ENCODE results near the gene LCNL1.
"Not testable (repeated sequence)": the region's sequence is repeated elsewhere in the genome, so short reads cannot be mapped to it uniquely, and the experiment has no call there.

The LCNL1 gene

DNA sequence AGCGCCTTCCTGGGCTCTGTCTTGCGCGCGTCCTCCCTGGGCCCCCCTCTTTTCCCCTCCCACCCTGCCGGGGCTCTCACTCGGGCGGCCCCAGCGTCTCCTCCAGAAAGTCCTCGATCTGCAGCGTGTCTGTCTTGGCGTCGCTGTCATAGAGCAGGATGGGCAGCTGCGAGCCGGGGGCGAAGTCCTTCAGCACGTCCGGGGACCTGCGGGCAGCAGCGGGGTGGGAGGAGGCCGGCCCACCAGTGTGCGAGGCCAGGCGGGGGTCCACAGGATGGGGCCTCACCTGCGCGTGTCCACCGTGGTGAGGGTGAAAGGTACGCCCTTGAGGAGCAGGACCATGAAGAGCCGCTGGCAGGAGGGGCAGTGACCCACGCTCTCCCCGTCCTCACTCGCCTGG, 12.6 kb downstream of the LCNL1 start:
- no peak for DNase-seq

DNA sequence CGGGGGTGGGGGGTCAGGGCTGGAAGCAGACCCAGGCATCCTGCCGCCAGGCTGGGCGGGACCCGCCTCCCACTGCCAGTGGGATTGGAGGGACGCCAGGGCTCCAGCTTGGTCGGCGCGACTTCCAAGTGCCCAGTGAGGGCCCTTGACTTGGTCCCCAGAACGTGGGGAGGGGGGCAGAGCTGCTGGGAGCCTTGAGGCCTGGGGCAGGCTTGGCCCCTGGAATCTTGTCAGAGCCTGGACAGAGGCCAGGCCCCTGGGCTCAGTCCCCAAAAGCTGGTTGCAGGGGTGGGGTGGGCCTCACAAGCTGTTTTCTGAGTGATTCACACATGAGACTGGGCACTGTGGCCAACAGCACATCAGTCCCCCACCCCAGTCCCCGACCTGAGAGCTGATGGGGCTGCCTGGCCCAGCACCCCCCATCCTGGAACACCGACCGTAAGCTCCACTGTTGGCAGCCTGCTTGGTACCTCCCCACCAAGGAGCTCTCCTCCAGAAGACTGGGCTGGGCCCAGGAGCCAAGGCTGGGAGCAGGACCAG, 13.0 kb downstream of the LCNL1 start:
- DNase-seq, result no peak

DNA sequence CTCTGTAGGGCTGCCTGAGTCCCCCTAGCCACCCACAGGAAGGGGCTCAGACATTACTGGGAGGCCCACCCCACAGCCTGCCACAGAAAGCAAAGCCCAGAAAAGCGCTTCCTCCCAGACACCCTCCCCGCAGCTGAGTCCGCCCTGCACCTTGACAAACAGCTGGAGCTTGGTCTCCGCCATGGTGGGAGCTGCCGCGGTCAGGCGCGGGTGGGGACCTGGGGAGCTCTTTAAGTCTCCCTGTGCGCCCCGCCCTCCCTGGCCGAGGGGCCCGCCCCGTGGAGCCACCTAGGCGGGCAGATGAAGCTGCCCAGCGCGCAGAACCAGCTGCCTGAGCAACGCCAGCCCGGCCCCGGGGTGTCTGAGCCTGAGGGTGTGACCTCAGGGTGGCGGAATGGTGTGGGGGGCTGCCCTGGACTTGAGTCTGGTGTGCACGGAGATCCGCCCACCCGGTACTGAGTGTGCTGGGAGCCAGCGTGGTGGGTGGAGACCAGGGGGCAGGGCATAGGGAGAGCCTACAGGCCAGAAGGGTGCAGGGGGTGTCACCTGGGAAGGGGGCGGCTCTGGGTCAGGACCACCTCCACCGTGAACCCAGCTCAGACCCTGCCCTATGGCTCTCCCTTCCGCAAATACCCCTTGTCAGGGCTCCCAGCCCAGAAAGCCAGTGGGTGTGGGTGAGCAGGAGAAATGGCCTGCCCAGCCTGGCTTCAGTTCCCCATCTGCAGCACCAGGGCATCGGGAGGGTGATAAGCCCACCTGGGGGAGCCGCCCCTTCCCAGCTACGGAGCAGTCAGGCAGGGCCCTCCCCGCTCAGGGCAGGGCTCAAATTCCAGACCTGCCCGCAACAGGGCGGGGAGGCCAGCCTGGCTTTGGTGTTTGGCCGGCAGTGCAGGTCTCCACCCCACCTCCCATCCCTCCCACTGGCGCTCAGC, 13.8 kb downstream of the LCNL1 start, which contains the start of gene CLIC3:
CLIC3 (minus strand) TSS at position 208 of the 932 bp plus-strand sequence; CDS start at position 183, 25 bp downstream.
- DNase-seq, result no peak

DNA sequence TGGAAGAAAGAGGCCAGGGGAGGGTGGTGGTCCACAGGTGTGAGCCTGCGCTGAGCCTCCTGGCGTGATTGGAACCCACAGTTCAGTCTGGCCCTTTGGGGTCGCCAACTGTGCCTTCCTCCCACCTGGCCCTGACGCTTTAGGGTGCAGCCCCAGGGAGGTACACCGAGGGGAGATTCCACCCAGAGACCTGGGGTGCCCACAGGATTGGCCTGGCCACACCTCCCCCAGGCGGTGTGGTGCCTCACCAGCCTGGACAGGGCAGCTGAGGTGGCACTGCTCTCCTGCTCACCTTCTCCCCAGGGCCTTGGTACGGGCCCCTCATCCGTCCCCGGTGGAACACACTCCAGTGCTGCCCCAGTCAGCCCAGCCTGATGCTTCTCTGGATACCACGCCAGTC, 14.6 kb downstream of the LCNL1 start:
- DNase-seq, result no peak

DNA sequence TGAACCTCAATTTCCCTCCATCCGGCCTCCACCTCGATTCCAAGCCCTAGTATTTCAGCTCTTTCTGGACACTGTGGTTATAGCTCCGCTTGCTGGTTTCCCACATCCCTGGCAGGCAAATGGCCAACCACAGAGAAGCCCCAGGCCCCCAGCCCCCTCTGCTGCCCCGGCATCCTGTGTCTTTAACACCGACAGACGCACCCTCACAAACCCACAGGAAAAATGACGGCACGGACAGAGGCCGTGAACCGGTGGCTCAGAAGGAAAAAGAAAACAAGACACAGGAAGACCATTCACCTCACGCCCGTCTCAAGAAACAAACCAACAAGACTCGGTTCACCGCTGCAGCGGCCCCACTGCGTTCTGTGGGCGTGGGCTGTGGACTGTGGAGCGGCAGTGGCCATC, 15.0 kb downstream of the LCNL1 start:
- DNase-seq, result no peak

DNA sequence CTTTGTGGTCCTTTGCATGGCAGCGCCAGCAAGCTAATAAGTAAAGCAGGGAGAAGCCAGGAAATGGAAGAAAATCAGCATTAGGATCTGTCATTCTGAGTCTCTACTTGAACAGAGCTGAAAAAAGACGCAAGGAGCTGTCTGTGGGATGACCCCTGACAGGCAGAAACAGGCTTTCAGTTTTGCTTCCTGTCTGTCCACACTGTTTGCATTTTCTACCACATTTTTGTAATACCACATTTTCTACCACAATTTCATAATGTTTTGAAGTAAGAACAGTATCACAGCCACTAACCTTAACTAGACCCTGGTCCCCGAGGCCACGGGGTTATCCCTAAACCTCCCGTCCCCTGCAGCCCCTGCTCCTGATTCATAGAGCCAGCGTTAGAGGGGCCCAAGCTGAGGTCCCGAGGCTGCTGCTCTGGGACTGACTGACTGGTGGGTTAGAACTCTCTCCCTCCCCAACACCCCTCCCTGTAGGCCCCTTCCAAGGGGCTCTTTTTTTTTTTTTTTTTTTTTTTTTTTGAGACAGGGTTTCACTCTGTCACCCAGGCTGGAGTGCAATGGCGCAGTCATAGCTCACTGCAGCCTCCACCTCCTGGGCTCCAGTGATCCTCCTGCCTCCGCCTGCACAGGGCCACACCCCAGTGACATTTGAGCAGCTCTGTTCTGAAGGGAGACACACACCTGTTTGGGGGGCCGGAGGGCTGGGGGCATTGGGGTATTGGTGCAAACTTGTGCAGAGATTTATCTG, 17.6 kb downstream of the LCNL1 start:
- DNase-seq, result no peak

DNA sequence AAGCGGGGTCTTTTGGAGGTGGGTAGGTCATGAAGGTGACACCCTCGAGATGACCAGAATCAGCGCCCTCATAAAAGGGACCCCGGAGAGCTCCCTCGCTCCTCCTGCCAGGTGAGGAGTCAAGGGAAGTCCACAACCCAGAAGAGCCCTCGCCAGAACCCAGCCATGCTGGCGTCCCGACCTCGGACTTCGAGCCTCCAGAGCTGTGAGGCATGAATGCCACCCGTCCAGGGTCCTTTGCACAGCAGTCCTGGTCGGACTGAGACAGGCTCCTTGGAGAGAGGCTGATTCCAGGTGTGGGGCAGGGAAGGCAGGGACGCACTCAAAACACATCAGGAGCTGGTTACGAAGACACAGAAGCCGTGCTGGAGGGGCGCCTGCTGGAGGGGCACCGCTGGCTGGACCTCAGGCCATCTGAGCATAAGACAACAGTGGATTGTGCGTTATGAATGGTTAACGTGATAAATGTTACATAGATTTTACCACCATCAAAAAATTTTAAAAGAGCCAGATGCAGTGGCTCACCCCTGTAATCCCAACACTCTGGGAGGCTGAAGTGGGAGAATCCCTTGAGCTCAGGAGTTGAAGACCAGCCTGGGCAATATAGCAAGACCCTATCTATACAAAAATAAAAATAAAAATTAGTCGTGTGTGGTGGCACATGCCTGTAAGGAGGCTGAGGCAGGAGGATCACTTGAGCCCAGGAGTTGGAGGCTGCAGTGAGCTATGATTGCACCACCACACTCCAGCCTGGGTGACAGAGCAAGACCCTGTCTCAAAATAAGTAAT, 19.3 kb downstream of the LCNL1 start:
- no peak for DNase-seq

DNA sequence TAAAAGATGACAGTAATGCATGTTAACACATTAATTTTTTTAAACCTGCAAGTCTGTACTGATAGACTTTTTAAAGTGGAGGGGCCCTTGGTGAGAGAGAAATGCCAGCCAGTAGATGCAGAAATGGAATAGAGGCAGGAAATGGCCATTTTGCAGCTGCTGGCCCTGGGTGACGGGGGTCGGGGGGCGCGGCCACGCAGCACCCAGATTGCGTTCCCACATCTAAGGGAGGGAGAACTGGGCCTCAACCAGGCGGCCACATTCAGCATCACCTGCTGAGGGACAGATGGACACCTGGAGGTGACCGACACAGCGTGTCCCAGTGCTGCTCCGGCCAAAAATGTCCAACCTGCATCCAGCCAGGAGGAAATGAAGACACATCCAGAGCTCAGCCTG, 19.9 kb downstream of the LCNL1 start:
- no peak for DNase-seq

DNA sequence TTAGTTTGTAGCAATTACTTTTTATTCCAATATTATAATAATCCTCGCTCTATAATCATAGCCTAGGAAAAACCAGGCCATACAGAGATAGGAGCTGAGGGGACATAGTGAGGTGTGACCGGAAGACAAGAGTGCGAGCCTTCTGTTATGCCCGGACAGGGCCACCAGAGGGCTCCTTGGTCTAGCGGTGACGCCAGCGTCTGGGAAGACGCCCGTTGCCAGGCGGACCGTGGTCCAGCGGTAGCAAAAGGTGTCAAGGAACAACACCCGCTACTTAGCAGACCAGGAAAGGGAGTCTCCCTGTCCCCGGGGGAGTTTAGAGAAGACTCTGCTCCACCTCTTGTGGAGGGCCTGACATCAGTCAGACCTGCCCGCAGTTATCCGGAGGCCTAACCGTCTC, 21.5 kb downstream of the LCNL1 start:
- not testable (repeated sequence) for DNase-seq

DNA sequence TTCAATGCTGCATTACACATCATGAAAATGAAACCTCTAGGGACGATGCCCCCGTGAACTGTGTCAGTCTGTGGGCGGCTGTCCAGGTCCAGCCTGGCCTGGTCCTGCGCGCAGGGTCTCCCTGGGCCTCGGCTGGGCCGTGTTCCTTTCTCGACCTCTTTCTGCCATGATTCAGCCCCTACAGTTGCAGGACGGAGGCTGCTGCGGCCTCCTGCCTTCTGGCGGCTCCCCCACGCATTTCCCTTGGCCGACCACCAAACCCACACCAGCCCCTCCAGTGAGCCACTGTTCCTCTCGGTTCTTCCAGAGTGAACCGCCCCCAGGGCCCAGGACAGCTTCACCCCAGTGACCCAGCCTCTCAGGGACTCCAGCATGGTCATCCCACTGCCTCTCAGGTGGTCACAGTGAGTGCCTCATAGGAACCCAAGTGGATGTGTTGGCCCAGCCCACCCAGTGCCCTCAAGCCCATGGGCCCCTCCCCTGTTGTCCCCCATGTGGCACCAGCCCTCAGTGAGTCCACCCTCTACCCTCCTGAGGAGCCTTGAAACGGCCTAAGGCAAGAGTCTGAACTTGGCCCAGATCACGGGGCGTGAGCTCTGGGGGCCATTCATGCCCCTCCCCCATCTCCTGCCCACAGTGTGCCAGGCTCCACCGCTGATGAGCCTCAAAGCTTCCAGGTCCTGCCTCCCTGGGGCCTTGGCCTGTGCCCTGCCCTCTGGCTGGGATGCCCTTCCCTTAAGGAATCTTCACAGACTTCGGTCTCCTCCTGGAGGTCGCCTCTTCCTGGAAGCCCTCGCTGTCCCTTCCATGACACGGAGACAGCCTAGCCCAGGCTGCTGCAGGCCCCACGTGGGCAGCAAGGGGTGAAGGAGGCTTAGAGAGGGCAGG, 23.6 kb downstream of the LCNL1 start:
- no peak for DNase-seq

DNA sequence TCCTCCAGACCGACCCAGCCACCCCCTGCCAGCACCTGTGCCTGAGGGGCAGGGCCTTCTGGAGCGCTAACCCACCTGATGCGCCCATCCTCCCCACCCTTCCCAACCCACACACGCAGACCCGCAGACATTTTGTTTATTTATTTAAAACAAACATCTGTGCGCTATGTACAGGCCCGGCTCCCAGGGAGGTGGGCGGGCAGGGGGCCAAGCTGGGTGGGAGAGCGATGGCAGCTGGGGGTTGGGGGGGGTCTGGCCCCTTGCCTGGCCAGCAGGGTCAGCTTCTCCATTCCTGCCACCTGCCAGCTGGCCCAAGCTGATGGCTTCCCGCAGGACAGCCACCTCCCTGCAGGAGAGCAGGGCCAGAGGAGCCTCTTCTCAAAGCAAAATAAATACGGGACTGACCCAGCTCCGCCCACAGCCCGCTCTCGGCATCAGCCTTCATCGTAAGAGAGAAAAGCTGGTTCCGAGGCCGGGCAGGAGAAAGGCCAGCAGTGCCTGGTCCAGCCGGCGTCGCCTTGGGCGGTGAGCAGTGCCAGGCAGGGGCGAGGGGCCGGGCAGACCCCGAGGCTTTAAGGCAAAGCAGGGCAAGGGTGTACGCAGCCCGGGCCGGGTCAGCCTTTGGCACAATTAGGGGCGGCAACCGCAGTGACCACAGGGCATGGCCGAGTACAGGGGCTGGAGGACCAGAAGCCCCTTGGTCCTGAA, 24.5 kb downstream of the LCNL1 start:
- DNase-seq, result no peak

DNA sequence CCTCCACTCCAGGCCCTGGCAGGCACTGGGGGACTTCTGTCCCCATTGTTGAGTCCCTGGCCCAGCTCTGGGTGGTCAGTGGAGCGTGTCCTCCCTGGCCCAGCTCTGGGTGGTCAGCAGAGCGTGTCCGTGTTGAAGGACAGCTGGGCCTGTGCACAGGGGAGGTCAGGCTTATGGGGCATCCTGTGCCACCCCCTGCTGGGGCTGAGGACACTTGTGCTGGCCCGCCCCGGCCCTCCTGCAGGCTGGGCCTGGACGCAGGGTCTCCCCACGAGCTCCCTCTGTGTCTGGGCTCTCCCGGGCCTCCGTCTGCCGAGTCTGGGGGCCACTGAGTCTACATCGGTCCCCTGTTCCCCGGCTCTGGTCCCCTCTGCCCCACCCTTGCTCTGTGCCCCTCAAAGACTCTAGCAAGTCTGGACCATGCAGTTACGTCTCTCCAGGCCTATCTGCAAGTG, 25.1 kb downstream of the LCNL1 start:
- no peak for DNase-seq

DNA sequence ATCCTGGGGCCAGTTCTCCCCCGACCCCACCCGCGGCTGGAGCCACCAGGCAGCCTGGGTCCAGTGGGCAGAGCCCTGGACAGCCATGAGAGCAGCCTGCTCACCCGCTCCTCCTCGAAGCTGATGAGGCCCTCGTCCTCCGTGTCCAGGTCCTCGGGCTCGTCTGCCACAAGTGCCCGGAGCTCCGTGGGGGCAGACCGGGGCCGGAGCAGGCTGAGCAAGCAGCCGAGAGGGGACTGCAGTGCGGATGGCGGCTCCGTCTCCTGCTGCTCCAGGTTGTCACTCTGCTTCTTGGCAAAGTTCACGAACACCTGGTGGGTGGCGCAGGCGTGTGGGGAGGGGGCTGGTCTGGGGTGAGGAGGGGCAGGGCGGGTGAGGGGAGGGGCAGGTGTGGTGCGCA, 25.5 kb downstream of the LCNL1 start:
- no peak for DNase-seq

DNA sequence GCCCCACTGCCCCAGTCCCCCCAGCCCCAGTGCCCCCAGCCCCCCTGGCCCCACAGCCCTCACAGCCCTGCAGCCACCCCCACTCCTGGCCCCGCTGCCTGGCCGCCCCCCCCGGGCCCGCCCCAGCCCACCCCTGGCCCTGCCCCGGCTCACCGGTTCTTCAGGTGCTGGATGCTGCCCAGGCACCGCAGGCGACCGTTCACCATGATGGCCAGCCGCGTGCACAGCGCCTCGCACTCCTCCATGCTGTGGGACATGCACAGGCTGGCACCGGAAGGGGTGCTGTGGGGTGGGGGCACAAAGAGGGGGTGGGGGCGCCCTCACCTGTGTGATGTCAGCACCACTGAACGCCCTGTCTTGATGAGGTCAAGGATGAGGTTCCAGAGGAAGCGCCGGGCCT, 26.4 kb downstream of the LCNL1 start:
- DNase-seq, result no peak

DNA sequence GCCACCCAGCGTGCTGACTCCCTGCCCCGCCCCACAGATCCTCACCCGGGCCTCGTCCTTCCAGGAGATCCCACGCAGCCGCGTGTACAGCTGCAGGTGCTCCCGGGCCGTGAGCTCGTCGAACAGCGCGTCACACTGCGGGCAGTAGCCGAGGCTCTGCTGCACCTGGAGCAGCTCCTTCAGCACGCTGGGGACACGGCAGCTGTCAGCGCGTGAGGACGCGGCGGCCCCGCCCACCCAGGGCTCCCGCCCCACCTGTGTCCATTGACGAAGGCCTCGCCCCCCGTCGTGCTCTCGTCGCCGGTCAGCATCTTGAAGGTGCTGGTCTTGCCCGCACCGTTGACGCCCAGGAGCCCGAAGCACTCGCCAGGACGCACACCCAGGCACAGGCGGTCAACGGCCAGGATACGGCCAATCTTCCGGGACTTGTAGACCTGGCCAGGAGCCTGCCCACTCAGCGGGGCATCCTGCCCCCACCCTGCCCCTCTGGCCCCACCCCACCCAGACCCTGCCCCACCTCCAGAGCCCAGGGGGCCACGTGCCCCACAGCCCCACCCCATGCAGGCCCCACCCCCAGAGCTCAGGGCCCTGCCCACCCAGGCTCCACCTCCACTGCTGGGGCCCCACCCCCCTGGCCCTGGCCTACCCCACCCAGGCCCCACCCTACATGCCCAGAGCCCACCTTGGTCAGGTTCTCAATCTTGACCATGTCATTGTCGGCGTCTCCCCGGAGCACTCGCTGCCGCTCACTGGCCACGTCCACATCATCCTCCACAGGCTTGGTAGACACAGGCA, 27.3 kb downstream of the LCNL1 start:
- no peak for DNase-seq

DNA sequence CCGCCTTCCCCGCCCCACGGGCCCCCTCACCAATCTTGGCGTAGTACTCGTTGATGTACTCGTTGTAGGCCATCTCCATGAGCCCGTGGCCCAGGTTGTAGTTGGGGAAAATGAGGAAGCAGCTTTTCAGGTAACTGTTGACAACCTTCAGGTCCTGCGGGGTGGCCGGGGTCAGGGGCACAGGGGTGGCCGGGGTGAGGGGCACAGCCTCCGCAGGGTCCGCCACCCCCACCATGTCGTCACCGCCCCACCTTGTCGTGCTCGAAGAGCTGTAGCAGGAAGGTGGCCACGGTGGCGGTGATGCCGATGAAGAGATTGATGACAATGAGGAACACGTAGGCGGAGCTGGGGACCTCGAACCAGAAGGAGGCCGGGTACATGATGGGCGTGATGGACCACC, 28.4 kb downstream of the LCNL1 start:
- DNase-seq, result no peak

DNA sequence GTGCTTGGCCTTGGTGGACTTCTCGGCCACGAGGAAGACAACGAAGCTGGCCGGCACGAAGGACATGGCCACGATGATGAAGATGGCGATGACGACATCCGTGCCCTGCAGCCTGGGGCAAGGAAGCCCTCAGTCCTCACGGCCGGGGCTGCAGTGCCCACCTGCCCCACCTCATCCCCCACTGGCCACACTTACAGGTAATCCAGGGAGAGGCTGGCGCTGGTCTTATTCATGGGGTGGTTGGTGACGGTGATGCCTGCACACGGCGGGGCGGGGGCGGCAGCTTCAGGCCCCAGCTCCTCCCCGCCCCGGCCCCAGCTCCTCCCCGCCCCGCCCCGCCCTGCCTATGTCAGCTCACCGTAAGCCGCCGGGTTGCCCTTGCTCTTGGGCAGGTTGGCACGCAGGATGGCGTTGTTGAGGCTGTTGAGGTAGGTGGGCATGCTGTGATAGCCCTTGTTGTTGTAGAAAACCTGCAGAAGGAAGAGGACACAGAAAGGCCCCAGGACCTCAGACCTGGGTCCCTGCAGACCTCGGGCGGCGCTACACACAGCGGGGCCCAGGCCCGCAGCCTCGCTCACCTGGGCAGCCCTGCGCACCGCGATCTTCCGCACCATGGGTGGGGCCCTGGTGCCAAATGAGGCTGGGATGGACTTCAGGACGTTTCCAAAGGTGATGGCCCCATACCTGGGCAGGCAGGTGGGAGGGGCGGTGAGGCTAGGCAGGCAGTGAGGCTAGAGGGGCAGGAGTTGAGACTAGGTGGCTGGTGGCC, 29.3 kb downstream of the LCNL1 start:
- no peak for DNase-seq

DNA sequence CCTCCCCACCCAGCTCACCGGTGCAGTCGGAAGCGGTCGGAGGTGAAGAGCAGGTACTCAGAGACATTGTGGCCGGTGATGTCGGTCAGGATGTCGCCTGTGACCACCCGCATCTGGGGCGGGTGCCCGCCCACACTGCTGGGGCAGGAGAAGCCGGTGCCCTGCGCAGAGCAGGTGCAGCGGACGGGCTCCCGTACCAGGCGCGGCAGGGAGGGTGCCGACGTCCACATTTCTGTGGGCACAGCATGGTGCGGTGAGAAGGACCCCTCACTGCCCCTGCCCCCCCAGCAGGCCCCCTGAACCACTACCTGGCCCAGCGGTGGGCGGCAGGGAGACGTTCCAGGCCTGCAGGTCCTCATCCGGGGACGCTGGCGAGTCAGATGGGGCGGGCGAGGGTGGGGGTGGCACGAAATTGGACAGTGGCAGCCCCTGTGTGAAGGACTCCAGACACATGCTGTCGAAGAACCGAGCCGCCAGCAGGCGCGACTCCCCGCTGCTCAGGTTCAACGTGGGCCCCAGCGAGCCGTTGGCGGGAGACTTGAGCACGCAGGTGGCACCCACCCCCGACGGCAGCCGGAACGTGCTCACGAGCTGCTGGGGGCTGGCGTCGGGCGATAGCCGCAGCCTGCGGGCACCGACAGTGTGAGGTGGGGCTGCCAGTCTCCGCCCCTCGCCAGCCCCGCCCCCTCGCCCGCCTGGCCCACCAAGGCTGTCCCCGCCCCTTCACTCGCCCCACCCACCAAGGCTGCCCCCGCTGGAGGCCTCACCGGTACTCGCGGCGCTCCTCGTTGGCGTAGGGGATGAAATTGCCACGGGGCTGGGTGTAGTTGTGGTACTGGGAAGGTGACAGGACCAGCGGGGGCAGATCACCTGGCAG, 30.1 kb downstream of the LCNL1 start:
- DNase-seq, result no peak

DNA sequence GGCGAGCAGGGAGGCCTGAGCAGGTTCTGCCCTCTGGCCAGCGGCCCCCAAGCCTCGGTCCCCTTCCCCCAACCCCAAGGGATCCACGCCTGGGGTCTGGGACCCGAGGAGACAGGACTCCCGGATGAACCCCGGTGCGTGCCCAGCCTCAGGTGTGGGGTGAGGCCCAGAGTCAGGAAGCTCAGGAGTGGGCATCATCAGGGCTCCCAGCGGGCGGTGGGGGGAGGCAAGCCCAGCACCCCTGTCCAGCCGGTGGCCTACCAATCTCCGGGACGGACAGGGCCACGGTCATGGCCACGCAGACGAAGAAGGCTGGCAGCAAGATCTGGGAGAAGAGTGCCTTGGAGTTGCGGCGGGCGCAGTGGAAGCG, 30.8 kb downstream of the LCNL1 start:
- no peak for DNase-seq
